SH-SY5Y (cell line): ENCODE results near the gene ABI2.

Experiments
- GATA2 ChIP-seq: IDR thresholded peaks from 2 replicates; pipeline ENCODE4 v1.6.1; 2011; ENCODE audit warnings: mild to moderate bottlenecking, low read depth, low read length
- GATA3 ChIP-seq: IDR thresholded peaks from 2 replicates; pipeline ENCODE4 v1.6.1; 2011; ENCODE audit warnings: low read depth, mild to moderate bottlenecking, low read length, moderate library complexity

DNA sequence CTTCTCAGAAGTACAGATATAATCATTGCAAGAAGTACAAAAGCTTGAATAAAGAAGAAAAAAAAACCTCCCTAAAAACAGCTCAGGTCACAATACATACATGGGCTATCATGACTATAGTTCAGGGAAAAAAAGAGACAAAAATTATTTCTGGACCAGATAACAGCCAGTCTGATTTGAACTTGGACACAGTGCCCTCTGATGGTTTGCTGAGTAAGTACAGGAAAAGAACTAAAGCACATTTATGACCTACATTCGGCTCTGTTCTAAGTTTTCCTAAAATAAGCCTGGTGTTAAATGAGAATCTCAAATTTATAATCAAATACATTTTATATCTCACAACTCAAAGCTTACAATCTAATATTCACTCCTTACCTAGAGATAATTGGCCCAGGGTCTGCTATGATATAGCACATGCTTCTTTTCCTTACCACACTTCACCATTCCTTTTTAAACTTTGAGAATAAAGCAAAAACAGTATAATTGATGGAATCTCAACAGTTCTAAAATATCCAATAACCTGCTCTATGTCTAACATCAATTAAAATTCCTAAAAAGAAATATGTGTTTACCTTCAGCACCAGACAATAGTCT is 125.8 kb downstream of the ABI2 start:
- no peak for TF ChIP-seq GATA3
- no peak; the same call in 1 of the 2 replicates for TF ChIP-seq GATA2
